RCC 7860 (cell line): ENCODE measurements around the gene TTC38.
"Not testable (repeated sequence)": the region's sequence is repeated elsewhere in the genome, so short reads cannot be mapped to it uniquely, and the experiment has no call there.

ENCODE experiments used
- DNase-seq: peaks from one replicate; pipeline ENCODE4 v3.0.0-alpha.2; 2015; ENCODE audit warnings: low spot score
- FAIRE-seq: peaks from 2 replicates; lab custom pipeline; 2012; peaks lifted over from hg19 to GRCh38; lab: Jason Lieb, UNC

The TTC38 gene

GRCh38 chr22:46293577-46294260 is 25.9 kb downstream of the TTC38 start:
- DNase-seq (no peak), FAIRE-seq (no peak)

DNA sequence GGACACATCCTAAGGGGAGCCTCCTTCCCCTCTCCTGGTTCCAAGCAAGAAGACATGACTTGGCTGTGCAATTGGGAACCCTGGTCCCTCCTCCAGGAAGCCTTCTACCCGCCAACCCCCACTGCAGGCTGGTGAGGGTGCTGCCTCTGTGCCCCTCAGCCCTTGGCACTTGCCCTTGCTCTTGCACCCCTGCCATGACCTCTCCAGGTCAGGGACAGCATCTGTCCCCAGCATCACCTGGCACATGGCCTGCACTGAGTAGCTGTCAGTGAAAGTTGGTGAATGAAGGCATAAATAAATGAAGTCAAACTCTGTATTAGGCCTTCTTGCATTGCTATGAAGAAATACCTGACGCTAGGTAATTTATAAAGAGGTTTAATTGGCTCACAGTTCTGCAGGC is 27.0 kb downstream of the TTC38 start:
- no peak for DNase-seq
- no peak for FAIRE-seq

GRCh38 chr22:46295277-46295971 is 27.6 kb downstream of the TTC38 start:
- FAIRE-seq: no peak
- no peak for DNase-seq

- DNase-seq (peak; percentile 93), FAIRE-seq (peak; percentile 67)
Measured at GRCh38 chr22:46296257-46297150, 28.7 kb downstream of the TTC38 start, which contains the start of gene GTSE1. Gene GTSE1, plus strand, starts transcription at chr22:46296870. Its CDS starts 531 bp downstream, at chr22:46297401.

- peak; percentile 21 for DNase-seq
- FAIRE-seq: no peak
Measured at GRCh38 chr22:46297151-46297812, 29.5 kb downstream of the TTC38 start.

DNA sequence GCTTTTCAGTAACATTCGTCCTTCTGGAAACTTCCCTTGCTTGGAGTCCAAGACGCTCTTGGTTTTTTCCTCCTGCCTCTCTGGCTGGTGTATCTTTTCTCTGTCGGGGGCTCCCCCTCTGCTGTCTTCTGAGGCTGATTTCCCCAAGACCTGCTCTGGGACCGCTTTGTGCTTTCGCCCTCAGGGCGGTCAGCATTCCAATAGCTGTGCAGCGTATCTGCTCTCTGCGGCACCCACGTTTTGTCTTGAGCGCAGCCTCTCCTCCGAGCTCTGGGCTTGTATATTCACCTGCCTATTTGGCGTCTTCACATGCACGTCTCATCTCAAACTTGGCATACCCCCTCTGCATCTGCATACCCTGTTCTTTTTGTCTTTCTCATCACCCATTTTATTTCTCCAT is 31.3 kb downstream of the TTC38 start:
- DNase-seq (no peak), FAIRE-seq (no peak)

DNA sequence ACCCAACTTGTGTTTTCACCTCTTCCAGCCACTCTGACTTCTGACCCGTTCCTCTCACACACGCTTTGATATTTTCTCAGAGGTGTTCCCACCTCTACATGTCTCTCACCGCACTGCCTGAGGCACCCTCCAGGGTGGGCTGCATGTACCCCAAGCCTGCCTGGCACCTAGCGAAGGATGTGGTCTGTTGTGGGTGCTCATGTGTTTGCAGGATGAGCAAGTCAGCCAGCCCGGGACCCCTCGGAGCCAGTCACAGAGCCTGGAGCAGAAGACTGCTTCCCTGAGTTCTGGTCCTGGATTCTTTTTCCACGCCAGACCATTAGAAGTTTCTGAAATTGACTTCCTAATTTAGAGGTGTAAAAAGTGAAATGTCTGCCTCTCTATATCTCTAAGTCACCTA is 32.7 kb downstream of the TTC38 start:
- DNase-seq (no peak), FAIRE-seq (no peak)

DNA sequence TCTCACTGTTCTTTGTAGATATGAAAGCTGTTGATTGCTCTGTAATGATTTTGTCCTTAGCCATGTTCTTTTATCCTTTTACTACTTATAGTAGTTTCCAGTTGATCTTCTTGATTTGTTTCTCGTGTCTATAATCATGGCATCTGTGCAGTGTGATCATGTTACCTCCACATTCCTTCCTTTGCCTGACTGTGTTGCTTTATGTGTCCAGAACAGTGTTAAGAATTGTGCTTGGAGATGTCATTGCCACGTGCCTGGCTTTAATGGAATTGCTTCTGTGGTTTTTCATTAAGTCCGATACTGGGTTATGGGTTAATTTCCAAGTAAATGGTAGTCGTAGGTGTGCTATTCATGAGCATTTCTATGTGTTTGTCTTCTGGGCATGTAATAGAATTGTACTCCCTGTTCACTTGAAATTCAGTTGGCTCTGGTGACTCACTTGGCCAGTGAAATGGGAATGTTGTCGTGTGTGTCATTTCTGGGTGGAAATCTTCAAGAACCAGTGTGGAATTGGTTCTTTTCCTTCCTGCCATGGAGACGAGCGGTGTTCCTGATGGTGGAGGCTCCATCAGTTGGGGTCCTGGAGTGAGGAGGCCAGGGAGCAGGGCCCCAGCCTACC is 35.6 kb downstream of the TTC38 start:
- FAIRE-seq: no peak
- no peak for DNase-seq

- DNase-seq (no peak), FAIRE-seq (no peak)
Measured at GRCh38 chr22:46308283-46308988, 40.6 kb downstream of the TTC38 start.

- DNase-seq (no peak), FAIRE-seq (no peak)
Measured at GRCh38 chr22:46309526-46310085, 41.8 kb downstream of the TTC38 start.

GRCh38 chr22:46312056-46312455 is 44.2 kb downstream of the TTC38 start:
- DNase-seq: no peak
- FAIRE-seq: no peak

- FAIRE-seq, DNase-seq: not testable (repeated sequence)
Measured at GRCh38 chr22:46312848-46313247, 45.0 kb downstream of the TTC38 start.

- DNase-seq (no peak), FAIRE-seq (no peak)
Measured at GRCh38 chr22:46315976-46316375, 48.2 kb downstream of the TTC38 start.

- FAIRE-seq (no peak), DNase-seq (no peak)
Measured at GRCh38 chr22:46317646-46318045, 49.8 kb downstream of the TTC38 start.

- FAIRE-seq: no peak
Measured at GRCh38 chr22:46318576-46318975, 50.8 kb downstream of the TTC38 start.

GRCh38 chr22:46319319-46319718 is 51.5 kb downstream of the TTC38 start:
- no peak for FAIRE-seq
- no peak for DNase-seq

More at GRCh38 chr22:46318576-46318975, 50.8 kb downstream of the TTC38 start:
- DNase-seq: no peak

DNA sequence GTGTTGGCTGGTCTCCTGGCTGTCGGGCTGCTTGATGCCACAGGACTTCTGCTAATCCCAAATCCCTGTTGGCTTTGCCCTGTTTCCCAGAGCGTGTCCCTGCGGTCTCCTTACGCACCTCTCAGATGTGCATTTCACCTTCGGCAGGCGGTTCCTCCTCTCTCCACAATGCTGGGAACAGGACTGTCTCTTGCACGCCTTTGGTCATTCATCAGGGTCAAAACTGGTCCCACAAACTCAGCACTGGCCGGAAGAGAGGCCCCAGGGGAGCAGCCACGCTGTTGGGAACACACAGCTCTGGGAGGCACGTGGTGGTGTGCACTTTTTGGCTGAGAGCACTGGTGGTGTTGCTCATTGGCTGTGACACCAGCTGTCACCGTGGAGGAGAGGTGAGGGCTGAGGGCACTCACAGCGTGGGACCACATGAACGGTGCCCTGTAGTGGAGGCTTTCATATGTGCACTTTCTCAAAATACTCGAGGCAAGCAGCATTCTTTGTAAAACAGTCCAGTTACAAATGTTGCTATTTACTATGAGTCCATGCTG is 52.4 kb downstream of the TTC38 start:
- DNase-seq (no peak), FAIRE-seq (no peak)

DNA sequence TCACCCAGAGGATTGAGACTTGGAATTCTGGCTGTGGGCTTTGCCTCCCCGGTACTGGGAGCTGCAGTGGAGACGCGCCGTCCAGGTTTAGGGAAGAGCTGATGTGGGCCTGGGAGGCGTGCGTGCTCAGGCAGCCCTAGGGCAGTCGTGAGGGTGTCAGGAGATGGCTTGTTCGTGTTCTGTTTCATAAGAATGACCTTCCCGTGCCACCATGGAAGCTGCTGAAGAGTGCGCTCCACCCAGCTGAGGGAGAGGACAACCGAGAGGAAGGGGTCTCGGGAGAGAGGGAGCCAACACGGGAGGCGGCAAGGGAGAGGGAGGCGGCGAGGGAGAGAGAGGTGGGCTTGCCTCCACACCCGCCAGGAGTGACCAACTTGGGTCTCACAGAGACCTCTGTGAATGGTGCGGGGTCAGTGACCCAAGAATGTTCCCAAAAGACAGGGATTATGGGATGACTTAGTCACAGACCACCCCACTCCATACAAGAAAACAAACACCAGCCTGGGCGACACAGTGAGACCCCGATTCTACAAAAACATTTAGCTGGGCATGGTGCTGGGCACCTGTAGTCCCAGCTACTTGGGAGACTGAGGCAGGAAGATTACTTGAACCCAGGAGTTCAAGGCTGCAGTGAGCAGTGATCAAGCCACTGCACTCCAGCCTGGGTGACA is 53.0 kb downstream of the TTC38 start:
- DNase-seq: no peak
- FAIRE-seq: no peak

GRCh38 chr22:46322711-46323110 is 54.9 kb downstream of the TTC38 start:
- FAIRE-seq: no peak
- DNase-seq: no peak
